ENCODE data around the gene C13orf46.

The C13orf46 gene

DNA sequence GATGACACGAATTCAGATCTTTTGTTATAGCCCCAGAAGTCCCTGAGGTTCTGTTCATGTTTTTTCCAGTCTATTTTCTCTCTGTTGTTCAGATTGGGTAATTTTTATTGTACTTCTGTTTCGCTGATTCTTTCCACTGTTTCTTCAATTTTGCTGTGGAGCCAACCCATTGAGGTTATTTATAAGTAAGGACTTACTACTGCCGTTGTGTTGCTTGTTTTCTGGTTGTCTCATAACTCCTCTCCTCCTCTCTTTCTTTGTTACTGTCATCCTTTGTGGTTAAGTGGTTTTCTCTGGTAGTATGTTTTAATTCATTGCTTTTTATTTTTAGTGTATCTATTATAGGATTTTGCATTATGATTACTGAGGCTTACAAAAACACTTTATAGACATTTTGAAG lies 61.3 kb downstream of the C13orf46 start:
- no peak overlapping the region for H3K4me3 ChIP-seq (ENCODE audit: low read depth, low read length)
- no peak for TF ChIP-seq CTCF (IDR thresholded peaks at IDR 0.05; ENCODE audit: control insufficient read depth, extremely low read depth, insufficient read depth)
- DNase-seq (ENCODE audit: low read depth) = no peak

GRCh38 chr13:113907635-113908617 lies 66.0 kb downstream of the C13orf46 start:
- no peak overlapping the region for H3K4me3 ChIP-seq (ENCODE audit: low read depth, low read length)
- DNase-seq (ENCODE audit: low read depth) = no peak
- TF ChIP-seq CTCF (IDR thresholded peaks at IDR 0.05; ENCODE audit: control insufficient read depth, extremely low read depth, insufficient read depth) = no peak

GRCh38 chr13:113906571-113906970 lies 67.3 kb downstream of the C13orf46 start:
- no peak for TF ChIP-seq CTCF (IDR thresholded peaks at IDR 0.05; ENCODE audit: control insufficient read depth, extremely low read depth, insufficient read depth)
- H3K4me3 ChIP-seq (ENCODE audit: low read depth, low read length) = no peak overlapping the region
- no peak for DNase-seq (ENCODE audit: low read depth)

- no peak for TF ChIP-seq CTCF (IDR thresholded peaks at IDR 0.05; ENCODE audit: control insufficient read depth, extremely low read depth, insufficient read depth)
- DNase-seq (ENCODE audit: low read depth) = no peak
- no peak overlapping the region for H3K4me3 ChIP-seq (ENCODE audit: low read depth, low read length)
These were observed 67.9 kb downstream of the C13orf46 start for GRCh38 chr13:113905942-113906341.

DNA sequence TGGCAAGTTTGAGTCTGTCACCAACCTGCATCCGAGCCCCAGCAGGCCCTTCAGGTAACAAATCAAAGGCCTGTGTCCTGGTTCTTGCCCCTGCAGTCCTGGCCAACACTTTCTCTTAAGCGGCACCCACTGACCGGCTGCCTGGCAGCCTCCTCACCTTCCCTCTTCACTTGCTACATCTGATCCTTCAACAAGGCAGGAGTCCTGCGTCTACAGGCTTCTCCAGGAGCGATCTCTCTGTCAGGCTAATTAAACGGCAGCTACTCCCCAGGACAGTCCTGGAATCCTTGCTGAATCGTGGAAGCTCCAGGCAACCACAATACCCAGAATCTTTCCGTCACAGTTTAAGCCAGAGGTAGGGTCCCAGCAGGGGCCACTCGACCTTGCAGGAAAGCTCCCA lies 68.9 kb downstream of the C13orf46 start:
- TF ChIP-seq CTCF (IDR thresholded peaks at IDR 0.05; ENCODE audit: control insufficient read depth, extremely low read depth, insufficient read depth) = no peak
- no peak for DNase-seq (ENCODE audit: low read depth)

GRCh38 chr13:113904411-113904810 lies 69.5 kb downstream of the C13orf46 start:
- peak; percentile 43 for TF ChIP-seq CTCF (IDR thresholded peaks at IDR 0.05; ENCODE audit: control insufficient read depth, extremely low read depth, insufficient read depth)

More for the DNA sequence above, 68.9 kb downstream of the C13orf46 start:
- H3K4me3 ChIP-seq (ENCODE audit: low read depth, low read length) = no peak overlapping the region

More at GRCh38 chr13:113904411-113904810, 69.5 kb downstream of the C13orf46 start:
- DNase-seq (ENCODE audit: low read depth) = no peak
- no peak overlapping the region for H3K4me3 ChIP-seq (ENCODE audit: low read depth, low read length)

Measured in LNCaP clone FGC (cell line).